Iris pigment epithelial cell (primary cell): ENCODE measurements around the gene SUPT3H.

Experiments
- DNase-seq: peaks from one replicate; pipeline ENCODE4 v3.0.0-alpha.2; 2011; ENCODE audit warnings: low read depth

Gene SUPT3H

DNA sequence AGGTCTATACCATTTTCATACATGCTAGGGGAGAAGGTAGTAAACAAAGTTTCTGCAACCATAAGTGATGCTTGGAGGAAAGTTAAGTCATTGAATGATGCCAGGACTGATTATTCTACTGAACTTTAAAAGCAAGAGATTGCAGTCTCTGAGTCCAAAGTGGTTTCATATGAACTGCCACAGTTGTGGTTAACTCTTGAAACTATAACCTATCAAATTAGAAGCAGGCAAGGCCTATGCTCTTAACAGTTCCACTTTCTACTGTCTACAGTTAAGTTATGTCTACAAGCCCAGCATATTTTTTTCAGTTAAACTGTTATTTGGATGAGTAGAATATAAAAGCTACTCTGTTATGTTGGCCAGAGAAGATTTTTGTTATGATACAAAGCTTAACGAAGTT, 376.1 kb downstream of the SUPT3H start:
- DNase-seq = no peak

DNA sequence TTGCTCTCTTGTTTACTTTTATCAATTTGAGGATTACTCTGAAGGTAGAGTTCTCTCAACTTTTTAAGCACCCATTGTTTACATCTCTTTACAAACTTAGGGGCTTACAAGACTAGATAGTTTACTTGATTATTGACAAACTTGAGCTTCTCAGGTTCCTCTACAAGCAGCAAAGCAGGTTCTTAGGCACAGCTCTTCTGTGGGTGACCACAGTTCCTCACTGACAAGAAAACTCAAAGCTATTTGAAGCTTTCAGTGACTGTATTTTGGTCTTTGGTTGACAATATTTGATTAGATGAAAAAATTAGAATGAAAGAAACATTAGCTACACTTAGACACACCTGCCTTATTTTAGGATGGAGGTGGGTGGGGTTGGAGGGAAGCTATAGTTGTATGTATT, 376.9 kb downstream of the SUPT3H start:
- DNase-seq = no peak

DNA sequence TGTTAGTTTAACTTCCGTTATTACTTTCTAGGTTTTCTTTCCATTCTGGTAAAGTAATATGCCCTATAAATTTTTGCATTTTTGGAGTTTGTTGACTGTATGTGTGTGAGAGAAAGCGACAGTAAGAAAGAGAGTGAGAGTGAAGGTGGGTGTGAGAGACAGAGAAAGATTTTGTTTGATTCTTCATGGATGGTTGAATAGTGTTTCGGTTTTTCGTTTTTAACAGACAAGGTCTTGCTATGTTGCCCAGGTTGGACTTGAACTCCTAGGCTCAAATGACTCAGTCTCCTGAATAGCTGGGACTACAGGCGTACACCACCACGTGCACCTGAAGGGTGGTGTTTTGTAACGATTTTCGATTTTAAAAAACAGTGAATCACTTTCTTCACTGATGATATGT, 378.7 kb downstream of the SUPT3H start:
- DNase-seq = no peak

DNA sequence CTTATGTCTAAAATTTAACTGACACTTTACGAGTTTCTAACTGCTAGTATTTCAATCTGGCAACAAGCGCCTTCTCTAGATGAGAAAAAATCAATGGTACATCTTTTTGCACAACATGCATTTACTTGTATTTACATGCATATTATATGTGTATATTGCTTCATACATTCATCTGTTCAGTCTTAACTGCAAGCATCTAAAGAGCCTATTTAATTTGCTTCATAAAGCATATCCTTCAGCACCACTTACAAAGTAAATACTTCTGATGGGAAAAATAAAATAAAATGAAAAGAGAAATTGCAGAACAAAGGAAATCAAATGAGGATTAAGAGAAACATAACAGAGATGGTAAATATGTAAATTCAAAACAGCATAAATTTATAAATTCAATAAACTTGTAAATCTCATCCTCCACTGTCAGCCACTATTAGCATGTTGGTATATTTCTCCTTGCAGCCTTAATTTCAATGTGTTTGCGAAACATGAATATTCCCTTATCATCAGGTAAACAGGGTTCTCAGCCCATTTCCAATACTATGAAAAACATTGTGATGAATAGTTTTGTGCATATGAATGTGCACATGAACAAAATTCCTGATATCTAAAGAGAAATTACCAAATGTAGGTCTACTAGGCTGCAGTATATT, 382.1 kb downstream of the SUPT3H start:
- DNase-seq = no peak

DNA sequence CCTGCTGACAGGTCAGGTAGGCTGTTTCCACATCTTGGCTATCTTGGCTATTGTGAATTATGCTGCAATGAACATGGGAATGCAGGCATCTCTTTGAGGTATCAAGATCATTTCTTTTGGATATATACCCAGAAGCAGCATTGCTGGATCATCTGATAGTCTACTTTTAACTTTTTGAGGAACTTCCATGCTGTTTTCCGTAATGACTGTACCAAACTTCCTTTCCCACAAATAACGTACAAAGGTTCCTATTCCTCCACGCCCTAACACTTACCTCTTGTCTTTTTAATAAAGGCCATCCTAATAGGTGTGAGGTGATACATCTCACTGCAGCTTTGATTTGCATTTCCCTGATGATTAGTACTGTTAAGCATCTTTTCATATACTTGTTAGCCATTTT, 388.3 kb downstream of the SUPT3H start:
- DNase-seq = no peak

DNA sequence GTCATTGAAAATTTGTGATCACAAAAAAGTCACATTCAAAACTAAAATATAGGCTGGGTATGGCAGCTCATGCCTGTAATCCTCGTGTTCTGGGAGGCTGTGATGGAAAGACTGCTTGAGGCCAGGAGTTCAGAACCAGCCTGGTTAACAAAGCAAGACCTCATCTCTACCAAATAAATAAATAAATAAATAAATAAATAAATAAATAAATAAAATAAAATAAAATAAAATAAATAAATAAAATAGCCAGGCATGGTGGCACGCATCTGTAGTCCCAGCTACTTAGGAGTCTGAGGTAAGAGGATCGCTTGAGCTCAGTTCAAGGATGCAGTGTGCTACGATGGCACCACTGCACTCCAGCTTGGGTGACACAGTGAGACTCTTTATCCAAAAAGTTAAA, 392.7 kb downstream of the SUPT3H start:
- no peak for DNase-seq

DNA sequence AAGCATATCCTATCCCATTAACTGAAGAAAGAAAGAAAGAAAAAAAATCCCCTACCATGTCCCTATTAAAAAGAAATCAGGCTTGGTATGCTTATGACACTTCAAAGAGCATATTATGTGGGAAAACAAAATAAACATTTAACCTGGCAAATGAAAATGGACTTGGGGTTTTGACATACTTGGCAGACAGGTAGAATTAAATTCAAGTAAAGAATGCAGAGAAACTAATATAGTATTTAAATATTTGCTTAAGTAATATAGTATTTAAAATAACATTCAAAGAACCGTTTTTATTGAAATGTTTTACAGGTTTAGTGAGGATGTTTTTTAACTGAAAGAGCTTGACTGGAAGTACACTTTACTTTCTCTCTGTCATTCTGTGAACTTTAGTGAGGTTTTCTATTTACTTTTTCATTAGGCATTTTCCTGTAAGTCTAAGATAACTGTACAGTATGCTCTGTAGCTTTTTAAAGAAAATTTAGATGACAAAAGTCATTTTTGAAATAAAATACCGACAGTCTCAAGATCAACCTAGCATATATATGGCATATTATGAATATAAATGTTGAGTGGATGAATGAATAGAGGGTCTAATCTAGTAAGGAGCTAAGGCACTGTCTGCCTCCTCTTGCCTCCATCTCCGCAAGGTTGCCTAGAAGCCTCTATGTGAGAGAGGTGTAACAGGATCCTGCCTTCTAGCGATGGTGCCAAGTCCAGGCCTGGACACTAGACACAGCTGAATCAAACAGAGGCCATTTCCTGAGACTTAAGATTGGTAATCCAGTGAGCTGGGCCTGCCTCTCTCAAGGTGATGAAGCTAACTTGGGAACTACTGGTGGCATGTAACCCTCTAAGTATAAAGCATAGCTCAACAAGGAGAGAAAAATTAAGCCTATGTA, 394.0 kb downstream of the SUPT3H start:
- no peak for DNase-seq

DNA sequence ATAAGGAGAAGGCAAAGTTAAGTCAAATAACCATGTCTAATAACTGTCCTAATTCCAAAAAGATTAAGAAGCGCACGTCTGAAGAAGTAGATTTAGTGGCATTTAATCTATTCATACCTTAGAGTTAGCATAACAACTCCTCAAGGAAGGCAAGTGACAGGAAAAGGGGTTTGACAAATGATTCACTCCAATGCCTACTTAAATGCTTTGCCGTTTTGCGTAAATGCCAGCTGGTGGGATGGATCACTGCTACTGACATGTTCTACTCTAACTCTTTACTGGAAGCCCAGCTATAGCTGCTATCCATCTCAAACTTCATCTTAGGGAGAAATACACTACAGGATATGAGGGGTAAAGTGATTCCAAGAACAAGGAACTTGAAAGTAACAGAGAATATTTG, 396.9 kb downstream of the SUPT3H start:
- no peak for DNase-seq

DNA sequence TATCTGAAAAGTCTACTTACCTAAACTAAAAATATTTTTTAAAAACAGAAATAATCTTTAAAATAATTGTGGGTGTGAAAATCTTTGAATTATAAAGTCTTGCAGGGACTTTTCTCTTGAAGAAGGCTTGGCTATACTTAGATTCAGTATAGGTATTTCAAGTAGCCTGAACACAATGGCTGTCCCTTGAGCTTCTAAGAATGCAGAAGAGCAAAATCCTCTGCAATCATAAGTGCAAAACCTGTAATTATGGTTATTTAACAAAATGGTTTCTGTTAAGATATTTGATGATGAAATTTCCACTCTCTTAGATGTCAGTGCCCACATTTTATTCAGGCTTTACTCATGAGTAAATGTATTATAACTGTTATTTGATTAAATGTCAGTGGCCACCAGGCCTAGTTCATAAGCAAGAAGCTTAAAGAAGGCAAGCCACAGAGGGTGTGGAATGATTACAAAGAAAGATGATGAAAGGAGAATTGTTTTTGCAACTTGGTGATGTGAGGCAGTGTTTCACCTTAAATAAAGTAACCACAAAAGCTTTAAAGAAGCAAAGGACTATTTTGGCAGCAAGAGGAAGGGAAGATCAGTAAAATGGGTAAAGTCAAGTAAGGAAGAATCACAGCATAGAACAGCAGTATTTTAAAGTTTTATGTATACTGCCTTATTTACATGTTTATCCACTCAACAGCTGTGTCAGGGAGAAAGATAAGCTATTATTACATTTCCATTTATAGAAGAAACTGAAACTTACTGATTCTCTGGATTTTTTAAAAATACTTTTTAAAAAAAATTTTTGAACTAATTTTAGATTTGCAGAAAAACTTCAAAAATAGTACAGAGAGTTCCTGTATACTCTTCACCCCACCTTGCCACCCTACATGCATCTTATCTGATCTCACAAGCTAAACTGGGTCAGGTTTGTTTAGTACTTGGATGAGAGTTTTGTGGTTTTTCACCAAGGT, 400.8 kb downstream of the SUPT3H start:
- DNase-seq = peak; percentile 66

DNA sequence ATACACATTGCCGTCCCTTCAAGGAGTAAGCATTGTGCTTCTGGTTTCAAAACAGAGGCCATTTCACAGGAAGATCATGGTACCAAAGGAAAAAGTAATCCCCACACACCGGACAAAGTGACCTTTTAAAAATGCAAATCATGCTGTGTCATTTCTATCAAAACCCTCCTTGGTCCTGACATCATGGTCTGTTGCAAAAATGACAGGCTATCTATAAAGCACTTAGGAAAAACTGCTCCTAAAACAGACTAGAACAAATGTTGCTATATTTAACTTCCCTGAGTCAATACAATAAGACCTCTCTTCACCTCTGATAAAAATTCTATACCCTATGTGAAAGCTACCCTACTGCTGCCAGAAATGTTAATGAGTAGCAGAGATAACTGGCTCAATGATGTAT, 403.2 kb downstream of the SUPT3H start:
- DNase-seq = no peak

DNA sequence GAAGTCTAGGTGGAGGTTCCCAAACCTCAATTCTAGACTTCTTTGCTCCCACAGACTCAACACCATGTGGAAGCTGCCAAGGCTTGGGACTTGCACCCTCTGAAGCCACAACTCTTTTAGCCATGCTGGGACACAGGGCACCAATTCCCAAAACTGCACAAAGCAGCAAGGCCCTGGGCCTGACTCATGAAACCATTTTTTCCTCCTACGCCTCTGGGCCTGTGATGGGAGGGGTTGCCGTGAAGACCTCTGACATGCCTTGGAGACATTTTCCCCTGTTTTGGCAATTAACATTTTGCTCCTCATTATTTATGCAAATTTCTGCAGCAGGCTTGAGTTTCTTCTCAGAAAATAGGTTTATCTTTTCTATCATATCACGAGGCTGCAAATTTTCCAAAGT, 405.0 kb downstream of the SUPT3H start:
- no peak for DNase-seq

DNA sequence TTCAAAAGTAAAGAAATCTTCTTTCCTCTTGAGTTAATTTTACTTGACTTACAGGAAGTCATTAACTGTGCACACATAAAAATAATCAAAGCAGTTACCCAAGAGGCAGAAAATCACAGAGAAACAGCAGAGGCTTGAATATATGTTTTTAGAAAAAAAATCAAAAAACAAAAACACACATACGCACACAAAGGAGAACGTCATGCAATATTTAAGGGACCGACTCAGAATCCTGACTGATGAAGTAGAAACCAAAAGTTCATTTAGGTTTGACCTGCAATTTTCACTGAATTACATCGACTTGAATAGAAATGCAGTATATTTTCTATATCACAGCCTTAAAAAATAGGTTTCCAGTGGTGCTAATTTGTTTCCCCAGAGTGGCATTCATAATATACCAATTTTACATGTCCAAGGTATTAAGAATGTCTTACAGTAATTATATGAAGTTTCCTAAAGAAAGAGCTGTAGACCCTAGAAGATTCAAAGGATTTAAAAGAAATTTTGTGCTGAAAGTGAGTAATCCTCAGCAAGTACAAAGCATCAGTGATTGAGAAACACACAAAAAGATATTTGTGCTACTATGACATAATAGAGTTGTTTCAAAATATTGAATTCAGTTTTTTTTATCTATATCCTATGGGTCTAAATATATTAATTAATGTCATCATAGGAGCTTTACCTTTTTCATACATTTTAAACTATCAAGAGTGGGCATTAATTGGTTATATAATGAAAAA, 408.1 kb downstream of the SUPT3H start:
- DNase-seq = peak; percentile 69

DNA sequence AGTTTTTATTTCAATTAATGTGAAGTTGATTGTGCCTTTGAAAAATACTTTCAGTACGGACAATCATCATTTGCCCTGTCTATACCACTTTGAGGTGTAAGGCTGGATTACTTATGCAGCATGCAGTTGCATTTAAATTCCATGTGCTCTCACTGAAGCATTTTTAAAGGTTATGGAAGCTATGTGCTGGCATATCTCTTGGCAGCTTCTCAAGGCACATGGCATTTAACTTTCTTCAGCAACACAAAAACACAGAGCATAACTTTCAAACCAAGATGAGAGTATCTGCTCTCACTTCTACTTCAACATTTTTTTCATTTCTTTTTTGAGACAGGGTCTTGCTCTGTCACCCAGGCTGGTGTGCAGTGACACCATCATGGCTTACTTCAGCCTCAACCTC, 410.3 kb downstream of the SUPT3H start:
- DNase-seq = peak; percentile 31

DNA sequence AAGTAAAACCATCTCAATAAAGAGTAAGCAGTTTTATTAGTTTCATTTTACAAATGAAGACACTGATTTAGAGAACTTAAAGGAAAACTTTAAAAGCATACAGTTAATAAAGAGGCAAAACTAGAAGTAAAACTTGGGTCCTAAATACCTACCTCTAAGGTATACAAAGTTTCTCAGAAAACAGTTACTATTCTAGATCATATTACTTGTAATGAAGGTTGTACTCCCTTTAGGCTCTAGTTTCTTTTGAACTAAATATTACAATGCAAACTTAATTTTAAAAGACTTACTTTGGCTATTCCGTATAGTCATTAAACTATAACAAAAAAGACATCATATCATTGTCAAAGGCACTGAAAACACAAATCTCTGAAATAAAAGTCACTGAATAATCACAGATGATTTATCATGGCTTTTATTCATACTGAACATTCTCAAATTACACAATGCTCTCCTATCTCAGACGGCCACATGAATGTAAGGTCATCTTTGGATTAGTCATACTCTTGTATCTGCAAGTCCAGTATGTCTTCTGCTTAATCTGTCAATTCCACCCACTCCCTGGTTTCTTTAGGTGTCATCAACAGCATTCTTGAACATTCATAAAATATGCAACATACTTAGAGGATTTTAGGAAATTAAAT, 411.2 kb downstream of the SUPT3H start:
- DNase-seq = peak; percentile 95

DNA sequence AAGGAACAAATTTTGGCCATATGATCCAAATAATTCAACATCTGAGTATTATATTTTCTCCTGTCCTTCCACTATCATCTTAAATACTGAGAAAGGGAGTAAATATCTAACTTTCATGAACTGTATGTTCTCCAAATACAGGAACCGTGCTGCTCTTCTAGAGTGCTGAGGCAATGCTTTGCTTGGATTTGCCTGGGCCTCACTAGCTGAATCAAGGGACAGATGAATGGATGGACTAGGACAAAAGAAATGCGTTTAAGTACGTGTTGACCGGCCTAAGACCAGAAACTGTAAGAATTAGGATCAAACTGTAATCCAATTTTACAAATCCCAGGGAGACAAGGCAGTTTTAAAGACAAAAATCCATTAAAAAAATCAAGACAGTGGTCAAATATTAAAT, 412.0 kb downstream of the SUPT3H start:
- DNase-seq = no peak

DNA sequence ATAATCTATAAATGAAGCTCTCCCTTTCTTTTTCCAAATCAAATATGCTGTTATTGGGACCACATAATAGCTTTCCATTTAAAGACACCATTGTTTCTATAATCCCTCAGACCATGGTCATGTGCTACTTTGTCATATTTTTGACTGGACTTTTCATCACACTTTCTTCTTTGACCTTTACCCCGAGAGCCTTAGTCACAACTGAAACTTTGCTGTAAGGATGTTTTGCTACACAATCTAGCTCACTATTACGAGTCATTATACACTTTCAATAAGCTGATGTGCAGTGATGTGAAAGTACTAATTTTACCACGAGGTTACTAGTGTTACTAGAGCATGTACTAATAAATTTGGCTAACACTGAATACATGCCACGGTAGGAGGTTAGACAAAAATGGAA, 416.8 kb downstream of the SUPT3H start:
- peak; percentile 30 for DNase-seq

DNA sequence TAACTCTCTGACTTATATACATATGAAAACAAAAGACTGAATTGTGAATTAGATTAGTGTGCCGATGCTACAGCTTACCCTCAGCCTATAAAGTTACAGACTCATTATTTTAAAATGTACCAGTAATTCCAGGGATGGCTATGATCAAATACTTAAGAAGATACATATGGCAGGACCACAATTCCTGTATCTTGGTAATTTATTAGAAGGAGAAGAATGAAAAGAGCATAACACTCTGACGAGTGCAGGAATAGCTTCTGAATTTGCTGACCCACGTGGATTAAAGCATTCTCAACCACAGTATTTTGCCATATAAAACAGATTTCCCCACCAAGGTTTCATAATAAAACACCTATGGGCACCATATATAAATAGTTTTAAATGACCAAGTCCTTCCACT, 418.1 kb downstream of the SUPT3H start:
- DNase-seq = no peak

DNA sequence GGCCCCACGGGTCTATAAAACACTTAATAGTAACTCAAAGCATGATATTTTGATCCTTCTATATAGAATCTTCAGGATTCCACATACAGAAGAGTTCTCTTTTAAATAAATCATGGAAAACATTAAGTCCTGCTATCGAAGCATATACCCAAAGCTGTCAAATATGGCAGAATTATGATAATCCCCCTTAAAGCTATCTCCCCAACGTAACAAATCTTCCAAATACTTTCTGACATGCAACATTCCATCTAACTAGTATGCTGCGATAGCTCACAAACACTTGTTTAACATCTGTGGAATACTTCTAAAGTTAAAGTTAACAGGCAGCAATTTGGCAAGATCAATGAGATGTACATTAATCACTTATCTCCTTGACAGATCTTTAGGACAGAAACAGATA, 420.6 kb downstream of the SUPT3H start:
- DNase-seq = no peak

DNA sequence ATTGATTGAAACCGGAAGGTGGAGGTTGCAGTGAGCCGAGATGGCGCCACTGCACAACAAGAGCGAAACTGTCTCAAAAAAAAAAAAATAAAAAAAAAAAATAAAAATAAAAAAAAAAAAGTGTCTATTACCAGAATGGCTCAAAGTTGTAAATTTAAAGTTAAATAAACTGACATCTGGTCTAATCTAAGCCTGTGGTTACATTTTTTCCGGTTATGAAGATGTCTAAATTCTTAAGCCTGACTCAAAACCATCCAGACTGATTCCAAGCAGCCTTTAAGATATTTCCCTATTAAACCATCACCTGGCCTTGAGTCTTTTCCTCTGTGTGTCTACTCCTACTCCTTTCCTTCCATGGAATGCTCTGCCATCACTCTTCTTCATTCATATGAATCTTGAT, 421.3 kb downstream of the SUPT3H start:
- DNase-seq = peak; percentile 80

DNA sequence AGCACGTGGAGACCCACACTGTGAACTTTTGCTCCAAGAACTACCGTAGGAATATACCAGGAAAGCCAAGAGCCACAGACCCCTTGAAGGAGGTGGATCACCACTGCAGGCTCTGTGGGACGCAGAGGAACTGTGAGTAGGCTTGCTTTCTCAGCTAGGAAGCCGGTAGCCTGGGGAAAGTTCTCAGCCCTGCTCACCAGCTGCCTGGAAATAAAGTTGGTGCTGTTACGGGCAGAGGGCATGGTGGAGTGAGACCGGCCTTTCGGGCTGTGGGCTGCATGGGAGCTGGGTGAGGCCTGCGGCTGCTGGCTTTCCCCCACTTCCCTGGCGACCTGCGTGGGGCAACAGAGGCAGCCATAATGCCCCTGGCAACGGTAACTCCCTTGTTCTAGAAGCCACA, 422.6 kb downstream of the SUPT3H start:
- no peak for DNase-seq

DNA sequence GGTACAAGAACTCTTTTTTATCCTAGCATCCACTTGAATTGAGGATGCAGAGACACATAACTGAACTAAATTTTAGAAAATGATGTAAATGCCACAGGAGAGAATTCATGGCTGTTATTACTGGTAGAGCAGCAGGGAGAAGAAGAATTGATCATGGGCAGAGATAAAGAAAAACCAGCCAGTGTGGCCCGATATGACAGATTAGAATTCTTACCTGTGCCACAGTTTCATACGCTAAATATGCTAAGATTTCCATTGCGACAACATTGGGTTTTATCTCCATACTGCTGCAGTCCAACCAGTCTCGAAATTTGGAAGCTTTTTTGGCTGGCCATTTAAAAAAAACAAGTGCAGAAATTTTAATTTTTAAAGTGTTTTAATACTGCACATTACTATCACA, 423.5 kb downstream of the SUPT3H start:
- DNase-seq = no peak
